HTERT RPE-1 (cell line): ENCODE results near the gene PHC2.

Source experiments
- in situ Hi-C: fragments of 300-500 bp; cut with MboI; formaldehyde crosslinking; loops from 4 replicates; pipeline ENCODE4 v1.14.3; 2020; ENCODE audit warnings: low sequenced_read_pairs

Gene PHC2

DNA sequence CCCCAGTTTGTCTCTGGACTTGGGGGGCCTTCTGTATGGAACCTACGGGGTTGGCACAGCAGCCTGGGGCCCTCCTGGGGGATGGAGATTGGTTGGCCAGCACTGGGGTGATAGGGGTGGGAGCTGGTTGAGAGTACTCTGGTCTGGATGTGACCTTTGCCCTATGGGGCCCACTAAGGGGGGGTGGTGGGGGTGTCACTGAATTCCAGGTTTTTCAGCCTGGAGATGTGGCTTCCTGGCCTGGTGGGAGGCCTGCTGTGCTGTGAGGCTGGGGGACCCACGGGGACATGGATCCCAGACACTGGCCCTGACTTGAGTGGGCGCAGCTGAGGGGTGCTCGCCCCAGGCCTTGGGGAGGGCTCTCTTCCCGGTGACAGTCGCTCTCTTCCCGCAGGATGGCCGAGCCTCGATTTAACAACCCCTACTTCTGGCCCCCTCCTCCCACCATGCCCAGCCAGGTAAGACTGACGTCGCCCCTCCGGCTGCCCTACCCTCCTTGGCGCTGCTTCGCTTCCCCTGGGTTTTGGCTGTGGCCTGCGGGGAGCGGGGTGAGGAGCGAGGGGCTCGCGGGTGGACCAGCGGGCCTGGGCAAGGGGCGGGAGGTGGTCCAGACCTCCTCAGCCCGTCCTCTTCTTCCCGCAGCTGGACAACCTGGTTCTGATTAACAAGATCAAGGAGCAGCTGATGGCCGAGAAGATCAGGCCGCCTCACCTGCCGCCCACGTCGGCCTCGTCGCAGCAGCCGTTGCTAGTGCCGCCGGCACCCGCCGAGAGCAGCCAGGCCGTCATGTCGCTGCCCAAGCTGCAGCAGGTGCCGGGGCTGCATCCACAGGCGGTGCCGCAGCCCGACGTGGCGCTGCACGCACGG is 155.0 kb downstream of the PHC2 start:
- in situ Hi-C loops = no loop called here

DNA sequence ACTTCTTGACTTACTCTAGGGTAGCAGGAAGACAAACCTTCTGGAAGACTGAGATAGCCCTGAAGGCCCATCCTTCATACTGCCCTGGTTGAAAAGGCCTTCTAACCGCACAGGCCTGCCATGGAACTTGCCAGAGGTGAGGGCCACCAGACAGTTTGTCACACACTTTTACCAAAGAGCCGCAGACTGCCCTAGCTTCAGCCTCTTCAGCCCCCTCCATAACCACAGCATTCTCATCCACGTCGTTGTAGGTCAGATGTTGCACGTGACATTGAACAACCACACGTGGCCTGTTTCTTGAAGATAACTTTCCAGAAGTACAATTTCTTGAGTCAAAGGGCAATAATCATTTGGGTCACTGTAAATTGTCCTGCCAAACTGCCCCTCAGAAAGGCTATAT is 155.7 kb downstream of the PHC2 start:
- in situ Hi-C loops = no loop called here

DNA sequence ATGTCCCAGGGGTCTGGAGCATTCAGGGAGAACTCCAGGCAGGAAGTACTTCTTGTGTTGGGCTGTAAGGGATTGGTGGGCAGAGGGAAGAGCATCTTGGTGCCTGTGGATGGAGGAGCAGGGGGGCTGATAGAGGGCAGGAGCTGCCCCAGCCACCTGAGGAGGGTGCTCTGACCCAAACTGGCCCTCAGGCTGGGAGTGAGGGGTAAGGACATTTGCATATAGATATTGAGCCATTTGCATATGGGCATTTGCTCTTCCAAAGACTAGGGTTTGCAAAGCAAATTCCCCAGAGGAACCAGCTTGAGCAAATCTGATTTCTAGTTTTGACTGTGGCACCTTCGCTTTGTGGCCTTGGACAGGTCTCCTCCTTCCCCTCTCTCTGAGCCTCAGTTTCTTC is 156.4 kb downstream of the PHC2 start:
- in situ Hi-C loops = no loop called here

DNA sequence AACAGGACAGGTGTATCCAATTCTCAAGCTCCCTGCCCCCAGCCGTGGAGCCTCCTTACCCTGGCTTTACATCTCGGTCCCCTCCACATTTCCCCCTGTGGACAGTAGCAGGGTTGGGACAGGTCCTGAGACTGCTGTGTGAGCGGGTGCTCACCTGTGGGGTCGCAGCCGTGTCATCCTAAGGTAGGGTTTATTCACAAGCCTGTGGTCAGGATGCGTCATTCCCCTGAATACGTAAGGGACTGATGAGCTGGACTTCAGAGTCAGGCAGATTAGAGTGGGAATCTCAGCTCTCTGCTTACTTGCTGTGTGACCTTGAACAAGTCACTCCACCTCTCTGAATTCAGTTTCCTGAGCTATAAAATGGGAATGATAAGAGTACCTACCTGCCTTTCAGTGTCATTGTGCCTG is 156.9 kb downstream of the PHC2 start:
- in situ Hi-C loops = no loop called here
